Rectal smooth muscle tissue (tissue), 1 donor: ENCODE results near the gene CFLAR.

Experiments
- H3K27ac ChIP-seq: one replicate; pipeline ENCODE4 v1.7.0; 2013; ENCODE audit warnings: low read depth, low read length, inconsistent platforms
- H3K27me3 ChIP-seq: one replicate; pipeline ENCODE4 v1.7.0; 2013; ENCODE audit warnings: low read length; ENCODE audit not compliant: control insufficient read depth, insufficient read depth
- H3K36me3 ChIP-seq: one replicate; pipeline ENCODE4 v1.7.0; 2013; ENCODE audit warnings: low read length; ENCODE audit not compliant: control insufficient read depth, insufficient read depth
- H3K4me1 ChIP-seq: one replicate; pipeline ENCODE4 v1.7.0; 2013; ENCODE audit warnings: low read length; ENCODE audit not compliant: control insufficient read depth, insufficient read depth
- H3K4me3 ChIP-seq: one replicate; pipeline ENCODE4 v1.7.0; 2013; ENCODE audit warnings: low read length
- H3K9ac ChIP-seq: one replicate; pipeline ENCODE4 v1.7.0; 2013; ENCODE audit warnings: low read length

The CFLAR gene

GRCh38 chr2:201197781-201198180, 81.8 kb downstream of the CFLAR start:
- H3K36me3 ChIP-seq: no peaks in the 10 kb centered on the region
- no peak overlapping the region for H3K9ac ChIP-seq
- H3K27ac ChIP-seq: no peak overlapping the region
- no peaks in the 10 kb centered on the region for H3K4me1 ChIP-seq
- H3K27me3 ChIP-seq: no peaks in the 10 kb centered on the region
- no peak overlapping the region for H3K4me3 ChIP-seq

- no peaks in the 10 kb centered on the region for H3K36me3 ChIP-seq
- H3K4me1 ChIP-seq: peaks cover 2% of the 10 kb centered on the region
- no peak overlapping the region for H3K9ac ChIP-seq
- no peak overlapping the region for H3K27ac ChIP-seq
- no peaks in the 10 kb centered on the region for H3K27me3 ChIP-seq
- no peak overlapping the region for H3K4me3 ChIP-seq
These were observed 83.9 kb downstream of the CFLAR start for GRCh38 chr2:201199847-201200246.

GRCh38 chr2:201200345-201200744, 84.4 kb downstream of the CFLAR start:
- no peak overlapping the region for H3K9ac ChIP-seq
- H3K27ac ChIP-seq: no peak overlapping the region
- H3K36me3 ChIP-seq: no peaks in the 10 kb centered on the region
- no peaks in the 10 kb centered on the region for H3K27me3 ChIP-seq
- peaks cover 2% of the 10 kb centered on the region for H3K4me1 ChIP-seq
- H3K4me3 ChIP-seq: no peak overlapping the region

DNA sequence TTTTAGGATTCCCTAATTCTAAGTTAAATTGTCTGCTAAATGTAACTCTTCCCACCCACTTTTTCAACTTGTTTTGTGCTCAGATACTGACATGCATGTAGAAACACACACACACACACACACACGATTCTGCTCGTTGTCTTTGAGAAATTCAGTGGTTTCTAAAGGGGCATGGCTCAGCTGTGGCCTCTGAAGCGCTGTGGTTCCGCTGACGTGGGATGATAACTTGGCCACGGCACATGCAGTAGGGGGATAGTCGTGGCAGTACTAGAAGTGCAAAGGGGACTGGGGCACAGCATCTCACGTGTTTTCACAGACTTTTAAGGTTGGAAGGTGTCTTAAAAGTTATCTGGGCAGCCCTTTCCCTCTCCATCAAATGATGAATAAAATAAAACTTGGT, 85.4 kb downstream of the CFLAR start:
- Histone ChIP-seq H3K9ac (no peak overlapping the region), H3K4me3 (no peak overlapping the region), H3K4me1 (peaks cover 2% of the 10 kb centered on the region), H3K36me3 (no peaks in the 10 kb centered on the region), H3K27ac (no peak overlapping the region), H3K27me3 (no peaks in the 10 kb centered on the region)

DNA sequence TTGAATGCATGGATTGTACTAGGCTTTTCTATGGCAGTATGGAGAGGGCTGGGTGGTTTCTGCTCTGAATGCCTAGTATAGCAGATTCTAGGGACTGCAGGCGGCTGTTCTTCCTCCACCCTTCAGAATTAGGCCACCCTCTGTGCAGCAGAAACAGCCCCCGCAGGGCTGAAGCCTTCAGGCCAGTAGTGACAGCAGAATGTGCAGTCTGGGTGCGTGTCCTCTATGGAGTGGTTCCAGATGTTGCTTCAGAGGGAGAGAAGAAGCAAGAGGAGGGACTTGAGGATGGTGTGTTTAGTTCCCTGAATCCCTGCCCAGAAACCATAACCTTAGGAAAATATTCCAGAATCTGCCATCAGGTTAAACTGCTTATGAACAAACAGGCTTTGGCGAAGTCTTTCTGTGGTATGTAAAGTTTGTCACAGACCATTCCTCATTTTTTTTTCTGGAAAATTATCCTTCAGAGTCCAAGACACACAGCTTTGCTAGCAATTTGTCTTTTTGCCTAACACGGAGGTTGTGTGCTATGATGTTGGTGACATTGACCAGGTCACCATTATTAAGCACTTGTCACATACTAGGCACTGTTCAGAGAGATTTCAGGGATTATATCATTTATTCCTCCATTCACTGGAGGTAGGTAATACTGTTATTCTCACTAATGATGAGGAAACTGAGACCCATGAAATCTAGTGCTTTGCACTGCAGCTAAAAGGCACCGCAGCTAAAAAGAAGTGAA, 88.1 kb downstream of the CFLAR start:
- no peak overlapping the region for H3K4me3 ChIP-seq
- H3K36me3 ChIP-seq: no peaks in the 10 kb centered on the region
- H3K27ac ChIP-seq: peak overlapping the region; percentile 33
- H3K9ac ChIP-seq: no peak overlapping the region
- H3K4me1 ChIP-seq: peaks cover 2% of the 10 kb centered on the region
- H3K27me3 ChIP-seq: no peaks in the 10 kb centered on the region

DNA sequence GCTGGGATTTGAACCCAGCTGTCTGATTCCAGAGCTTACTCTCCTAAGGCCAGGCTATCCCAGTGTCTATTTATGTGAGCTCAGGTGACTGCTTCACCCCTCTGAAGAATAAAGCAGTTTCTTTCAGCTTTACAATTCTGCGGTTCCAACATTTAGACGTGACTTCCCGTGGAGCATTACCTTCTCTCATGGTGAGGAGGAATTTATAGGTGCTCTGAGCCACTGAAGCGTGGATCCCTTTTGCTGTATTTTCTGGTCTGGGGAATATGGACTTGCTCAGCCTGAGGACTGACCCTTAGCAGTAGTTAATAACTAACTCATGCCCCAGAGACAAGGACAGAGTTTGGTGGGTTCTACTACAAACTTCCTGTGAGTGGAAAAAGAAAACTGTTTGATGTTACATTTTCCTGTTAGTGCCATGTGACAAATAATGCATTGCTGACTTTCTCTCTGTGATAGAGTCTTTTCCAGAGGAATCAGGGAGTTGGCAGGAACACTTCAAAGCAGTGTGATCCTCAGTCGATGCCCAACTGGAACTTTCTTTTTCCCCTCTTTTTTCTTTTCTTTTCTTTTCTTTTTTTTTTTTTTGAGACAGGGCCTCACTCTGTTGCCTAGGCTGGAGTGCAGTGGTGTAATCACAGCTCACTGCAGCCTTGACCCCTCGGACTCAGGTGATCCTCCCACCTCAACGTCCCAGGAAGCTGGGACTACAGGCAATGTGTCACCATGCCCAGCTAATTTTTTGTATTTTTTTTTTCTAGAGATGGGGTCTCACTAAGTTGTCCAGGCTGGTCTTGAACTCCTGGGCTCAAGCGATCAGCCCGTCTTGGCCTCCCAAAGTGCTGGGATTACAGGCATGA, 88.9 kb downstream of the CFLAR start:
- peak overlapping the region; percentile 33 for H3K27ac ChIP-seq
- H3K9ac ChIP-seq: no peak overlapping the region

GRCh38 chr2:201205515-201205849, 89.5 kb downstream of the CFLAR start:
- no peak overlapping the region for H3K4me3 ChIP-seq

More for the DNA sequence above, 88.9 kb downstream of the CFLAR start:
- Histone ChIP-seq H3K36me3 (no peaks in the 10 kb centered on the region), H3K4me3 (no peak overlapping the region), H3K4me1 (peaks cover 2% of the 10 kb centered on the region), H3K27me3 (no peaks in the 10 kb centered on the region)

DNA sequence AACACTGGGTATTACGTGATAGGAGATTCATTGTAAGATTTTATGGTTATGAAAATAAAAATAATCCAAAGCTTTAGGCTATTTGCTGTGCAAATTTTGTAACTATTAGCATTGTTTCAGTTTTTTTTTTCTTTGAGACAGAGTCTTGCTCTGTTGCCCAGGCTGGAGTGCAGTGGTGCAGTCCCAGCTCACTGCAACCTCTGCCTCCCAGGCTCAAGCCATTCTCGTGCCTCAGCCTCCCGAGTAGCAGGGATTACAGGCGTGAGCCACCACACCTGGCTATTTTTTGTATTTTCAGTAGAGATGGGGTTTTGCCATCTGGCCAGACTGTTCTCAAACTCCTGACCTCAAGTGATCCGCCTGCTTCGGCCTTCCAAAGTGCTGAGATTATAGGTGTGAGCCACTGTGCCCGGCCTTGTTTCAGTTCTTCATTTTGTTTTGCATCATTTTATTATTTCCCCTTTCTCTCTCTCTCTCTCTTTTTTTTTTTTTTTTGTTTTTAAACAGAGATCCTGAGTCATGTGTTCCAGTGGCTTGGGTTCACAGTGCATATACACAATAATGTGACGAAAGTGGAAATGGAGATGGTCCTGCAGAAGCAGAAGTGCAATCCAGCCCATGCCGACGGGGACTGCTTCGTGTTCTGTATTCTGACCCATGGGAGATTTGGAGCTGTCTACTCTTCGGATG, 92.7 kb downstream of the CFLAR start:
- Histone ChIP-seq H3K4me3 (no peak overlapping the region), H3K27ac (no peak overlapping the region), H3K36me3 (no peaks in the 10 kb centered on the region)

More at GRCh38 chr2:201205515-201205849, 89.5 kb downstream of the CFLAR start:
- no peaks in the 10 kb centered on the region for H3K36me3 ChIP-seq
- H3K4me1 ChIP-seq: peaks cover 2% of the 10 kb centered on the region
- H3K9ac ChIP-seq: no peak overlapping the region
- H3K27ac ChIP-seq: no peak overlapping the region
- no peaks in the 10 kb centered on the region for H3K27me3 ChIP-seq

DNA sequence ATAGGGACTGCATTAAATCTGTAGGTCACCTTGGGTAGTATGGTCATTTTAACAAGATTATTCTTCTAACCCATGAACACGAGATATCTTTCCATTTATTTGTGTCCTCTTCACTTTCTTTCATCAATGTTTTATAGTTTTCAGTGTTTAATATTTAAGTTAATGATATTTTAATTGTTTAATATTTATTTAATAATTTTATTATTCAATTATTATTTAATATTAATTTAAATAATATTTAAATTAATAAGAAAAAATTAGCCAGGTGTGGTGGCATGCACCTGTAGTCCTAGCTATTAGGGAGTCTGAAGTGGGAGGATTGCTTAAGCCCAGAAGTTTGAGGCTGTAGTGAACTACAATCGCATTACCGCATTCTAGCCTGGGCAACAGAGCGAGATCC, 100.0 kb downstream of the CFLAR start:
- H3K9ac ChIP-seq: no peak overlapping the region
- H3K27ac ChIP-seq: no peak overlapping the region
- no peaks in the 10 kb centered on the region for H3K36me3 ChIP-seq
- no peaks in the 10 kb centered on the region for H3K4me1 ChIP-seq
- no peak overlapping the region for H3K4me3 ChIP-seq
- H3K27me3 ChIP-seq: no peaks in the 10 kb centered on the region

More for the DNA sequence above, 92.7 kb downstream of the CFLAR start:
- Histone ChIP-seq H3K9ac (no peak overlapping the region), H3K4me1 (peaks cover 2% of the 10 kb centered on the region), H3K27me3 (no peaks in the 10 kb centered on the region)

GRCh38 chr2:201216918-201217317, 101.0 kb downstream of the CFLAR start:
- no peak overlapping the region for H3K4me3 ChIP-seq
- H3K27me3 ChIP-seq: no peaks in the 10 kb centered on the region
- no peak overlapping the region for H3K27ac ChIP-seq
- H3K36me3 ChIP-seq: no peaks in the 10 kb centered on the region
- H3K9ac ChIP-seq: no peak overlapping the region
- H3K4me1 ChIP-seq: no peaks in the 10 kb centered on the region

DNA sequence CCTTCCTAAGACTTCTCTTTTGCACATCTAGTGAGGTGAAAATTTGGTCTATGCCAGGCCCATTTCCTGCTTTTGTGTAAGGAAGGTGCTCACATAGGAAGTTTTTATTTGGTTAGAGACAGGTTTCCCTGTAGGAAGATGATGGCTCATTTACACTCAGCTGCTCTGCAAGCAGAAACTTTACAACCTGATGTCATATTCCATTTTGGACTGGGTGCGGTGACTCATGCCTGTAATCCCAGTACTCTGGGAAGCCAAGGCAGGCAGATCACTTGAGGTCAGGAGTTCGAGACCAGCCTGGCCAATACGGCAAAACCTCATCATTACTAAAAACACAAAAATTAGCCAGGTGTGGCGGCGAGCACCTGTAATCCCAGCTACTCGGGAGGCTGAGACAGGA, 102.8 kb downstream of the CFLAR start:
- Histone ChIP-seq H3K4me3 (no peak overlapping the region), H3K36me3 (no peaks in the 10 kb centered on the region), H3K27ac (no peak overlapping the region), H3K4me1 (no peaks in the 10 kb centered on the region), H3K27me3 (no peaks in the 10 kb centered on the region), H3K9ac (no peak overlapping the region)

DNA sequence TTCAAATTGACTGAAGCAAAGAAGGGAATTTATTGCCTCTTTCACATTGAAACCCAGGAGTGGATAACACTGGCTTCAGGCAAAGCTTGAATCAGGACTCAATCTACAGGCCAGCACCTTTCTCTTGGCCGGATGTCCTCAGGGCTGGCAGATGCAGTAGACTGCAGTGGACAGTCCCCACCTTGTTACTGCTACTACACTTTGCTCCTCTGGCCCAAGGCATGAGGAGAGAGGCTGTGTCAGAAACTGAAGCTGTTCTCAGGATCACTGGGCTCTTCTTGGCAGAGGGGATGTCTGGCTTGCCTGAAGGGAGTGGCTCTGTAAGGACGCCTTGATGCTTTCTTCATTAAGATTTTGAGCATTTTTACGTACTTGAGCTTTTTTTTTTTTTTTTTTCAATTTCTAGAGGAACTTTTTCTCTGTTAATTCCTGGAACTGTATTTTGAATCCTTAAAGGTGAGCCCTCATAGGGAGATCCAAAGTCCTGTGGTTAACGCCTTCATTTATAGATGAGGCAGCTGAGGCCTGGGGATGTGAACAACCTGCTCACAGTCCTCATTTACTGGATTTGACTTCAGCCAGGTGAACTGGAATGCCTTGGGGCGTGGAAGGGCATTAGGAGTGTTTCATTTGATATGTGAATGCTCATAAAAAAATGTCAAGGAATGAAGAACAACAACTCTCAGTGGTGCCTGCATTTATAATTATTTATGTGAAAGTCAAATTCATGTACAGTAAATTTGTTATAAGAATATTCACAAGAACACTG, 103.5 kb downstream of the CFLAR start:
- H3K27ac ChIP-seq: no peak overlapping the region
- H3K9ac ChIP-seq: no peak overlapping the region
- H3K4me1 ChIP-seq: no peaks in the 10 kb centered on the region
- H3K27me3 ChIP-seq: no peaks in the 10 kb centered on the region
- no peaks in the 10 kb centered on the region for H3K36me3 ChIP-seq
- no peak overlapping the region for H3K4me3 ChIP-seq
